ENCODE results near the gene PYGL.

PYGL gene

GRCh38 chr14:50859296-50859624 lies 85.0 kb downstream of the PYGL start:
- Histone ChIP-seq H3K9me3 (ENCODE audit: control insufficient read depth in 1 of 2, low read length in 2 of 2) (no peaks in the 10 kb centered on the region), H3K27me3 (ENCODE audit: control insufficient read depth in 1 of 2, insufficient read depth in 2 of 2, low read length in 2 of 2) (no peaks in the 10 kb centered on the region), H3K27ac (ENCODE audit: low read depth, low read length) (no peak overlapping the region), H3K9ac (ENCODE audit: low read depth in 1 of 2, low read length in 2 of 2) (peak overlapping the region; percentile 30 to 44), H3K36me3 (ENCODE audit: control insufficient read depth in 1 of 2, insufficient read depth in 2 of 2, low read length in 2 of 2) (no peaks in the 10 kb centered on the region), H3K4me3 (ENCODE audit: low read depth in 1 of 2, low read length in 2 of 2) (peak overlapping the region; percentile 47 to 76), H3K4me1 (ENCODE audit: control insufficient read depth in 1 of 2, insufficient read depth in 2 of 2, low read length in 2 of 2) (peaks cover 5 to 9% of the 10 kb centered on the region in 2 donors)

- H3K9ac ChIP-seq (ENCODE audit: low read depth in 1 of 2, low read length in 2 of 2): no peak overlapping the region
- no peaks in the 10 kb centered on the region for H3K9me3 ChIP-seq (ENCODE audit: control insufficient read depth in 1 of 2, low read length in 2 of 2)
- no peaks in the 10 kb centered on the region for H3K36me3 ChIP-seq (ENCODE audit: control insufficient read depth in 1 of 2, insufficient read depth in 2 of 2, low read length in 2 of 2)
- no peak overlapping the region for H3K27ac ChIP-seq (ENCODE audit: low read depth, low read length)
- H3K4me1 ChIP-seq (ENCODE audit: control insufficient read depth in 1 of 2, insufficient read depth in 2 of 2, low read length in 2 of 2): peaks cover 5 to 9% of the 10 kb centered on the region in 2 donors
- no peak overlapping the region for H3K4me3 ChIP-seq (ENCODE audit: low read depth in 1 of 2, low read length in 2 of 2)
- H3K27me3 ChIP-seq (ENCODE audit: control insufficient read depth in 1 of 2, insufficient read depth in 2 of 2, low read length in 2 of 2): no peaks in the 10 kb centered on the region
Observed at GRCh38 chr14:50856660-50857059, 87.6 kb downstream of the PYGL start.

- H3K36me3 ChIP-seq (ENCODE audit: control insufficient read depth in 1 of 2, insufficient read depth in 2 of 2, low read length in 2 of 2): no peaks in the 10 kb centered on the region
Observed at GRCh38 chr14:50855558-50855957, 88.7 kb downstream of the PYGL start.

More at GRCh38 chr14:50855558-50855957, 88.7 kb downstream of the PYGL start:
- Histone ChIP-seq H3K27me3 (ENCODE audit: control insufficient read depth in 1 of 2, insufficient read depth in 2 of 2, low read length in 2 of 2) (no peaks in the 10 kb centered on the region), H3K4me3 (ENCODE audit: low read depth in 1 of 2, low read length in 2 of 2) (no peak overlapping the region), H3K4me1 (ENCODE audit: control insufficient read depth in 1 of 2, insufficient read depth in 2 of 2, low read length in 2 of 2) (peaks cover 5 to 9% of the 10 kb centered on the region in 2 donors), H3K9me3 (ENCODE audit: control insufficient read depth in 1 of 2, low read length in 2 of 2) (no peaks in the 10 kb centered on the region), H3K9ac (ENCODE audit: low read depth in 1 of 2, low read length in 2 of 2) (no peak overlapping the region), H3K27ac (ENCODE audit: low read depth, low read length) (no peak overlapping the region)

Measured in duodenal mucosa (tissue), 2 donors.